Measurements from ENCODE around the gene HSPB1. TPM values are rescaled to one million over a fixed set of nuclear protein-coding genes. Genes with fewer than 3 reads are reported as not detected.
A peak's percentile ranks its signal among the peaks of the same experiment; 100 is the strongest.

The HSPB1 gene
- total and polyA plus RNA-seq, 8 donors: 21.8 to 2,297 (median 429) TPM

- Histone ChIP-seq H3K27me3 (peaks cover 3 to 63% (median 34%) of the 10 kb centered on the region in 3 donors), H3K4me1 (peaks cover 5 to 13% (median 10%) of the 10 kb centered on the region in 4 donors), H3K4me3 (peak overlapping the region; percentile 30 to 46 (median 38)), H3K9me3 (no peaks in the 10 kb centered on the region), H3K27ac (no peak overlapping the region), H3K36me3 (no peaks in the 10 kb centered on the region)
- TF ChIP-seq POLR2A (IDR thresholded peaks at IDR 0.05) (no peak), POLR2AphosphoS5 (IDR thresholded peaks at IDR 0.05) (no peak), EP300 (IDR thresholded peaks at IDR 0.05) (no peak)
- TF ChIP-seq, protein P1, sequence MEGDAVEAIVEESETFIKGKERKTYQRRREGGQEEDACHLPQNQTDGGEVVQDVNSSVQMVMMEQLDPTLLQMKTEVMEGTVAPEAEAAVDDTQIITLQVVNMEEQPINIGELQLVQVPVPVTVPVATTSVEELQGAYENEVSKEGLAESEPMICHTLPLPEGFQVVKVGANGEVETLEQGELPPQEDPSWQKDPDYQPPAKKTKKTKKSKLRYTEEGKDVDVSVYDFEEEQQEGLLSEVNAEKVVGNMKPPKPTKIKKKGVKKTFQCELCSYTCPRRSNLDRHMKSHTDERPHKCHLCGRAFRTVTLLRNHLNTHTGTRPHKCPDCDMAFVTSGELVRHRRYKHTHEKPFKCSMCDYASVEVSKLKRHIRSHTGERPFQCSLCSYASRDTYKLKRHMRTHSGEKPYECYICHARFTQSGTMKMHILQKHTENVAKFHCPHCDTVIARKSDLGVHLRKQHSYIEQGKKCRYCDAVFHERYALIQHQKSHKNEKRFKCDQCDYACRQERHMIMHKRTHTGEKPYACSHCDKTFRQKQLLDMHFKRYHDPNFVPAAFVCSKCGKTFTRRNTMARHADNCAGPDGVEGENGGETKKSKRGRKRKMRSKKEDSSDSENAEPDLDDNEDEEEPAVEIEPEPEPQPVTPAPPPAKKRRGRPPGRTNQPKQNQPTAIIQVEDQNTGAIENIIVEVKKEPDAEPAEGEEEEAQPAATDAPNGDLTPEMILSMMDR (IDR thresholded peaks at IDR 0.05): no peak
- WGBS, 5 donors: 16 to 33% (median 19%) methylated on average over 22 to 50 of the region's 50 CpGs
- intact Hi-C loops (cut with DNase I; ENCODE audit: low total_unique reads): no loop called here
- no peak for DNase-seq
These were observed 43.1 kb upstream of the HSPB1 start for GRCh38 chr7:76259124-76260093.

GRCh38 chr7:76260171-76260703 is 42.2 kb upstream of the HSPB1 start:
- no peaks in the 10 kb centered on the region for H3K36me3 ChIP-seq
- peak in 1 of 2 donors; percentile 66 for DNase-seq
- peaks cover 3 to 68% (median 34%) of the 10 kb centered on the region in 3 donors for H3K27me3 ChIP-seq
- no peak overlapping the region for H3K27ac ChIP-seq
- intact Hi-C loops (cut with DNase I; ENCODE audit: low total_unique reads): no loop called here
- WGBS, 5 donors: 3 to 7% (median 6%) methylated on average over 22 to 28 of the region's 28 CpGs
- no peak for TF ChIP-seq POLR2A (IDR thresholded peaks at IDR 0.05)
- H3K4me3 ChIP-seq: peak overlapping the region; percentile 30 to 46 (median 38)
- H3K4me1 ChIP-seq: peaks cover 5 to 13% (median 10%) of the 10 kb centered on the region in 4 donors
- no peaks in the 10 kb centered on the region for H3K9me3 ChIP-seq

- DNase-seq: no peak
- H3K4me1 ChIP-seq: peaks cover 5 to 13% (median 10%) of the 10 kb centered on the region in 4 donors
- no peaks in the 10 kb centered on the region for H3K9me3 ChIP-seq
- TF ChIP-seq POLR2A (IDR thresholded peaks at IDR 0.05) (no peak), POLR2AphosphoS5 (IDR thresholded peaks at IDR 0.05) (no peak), EP300 (IDR thresholded peaks at IDR 0.05) (no peak)
- TF ChIP-seq, protein P1 (IDR thresholded peaks at IDR 0.05): no peak
- intact Hi-C loops (cut with DNase I; ENCODE audit: low total_unique reads): no loop called here
- no peak overlapping the region for H3K4me3 ChIP-seq
- peaks cover 3 to 70% (median 34%) of the 10 kb centered on the region in 3 donors for H3K27me3 ChIP-seq
- H3K27ac ChIP-seq: no peak overlapping the region
- WGBS, 5 donors: 89 to 92% (median 91%) methylated on average over 10 to 11 of the region's 11 CpGs
- no peaks in the 10 kb centered on the region for H3K36me3 ChIP-seq
These were observed 41.1 kb upstream of the HSPB1 start for GRCh38 chr7:76261329-76261728.

DNA sequence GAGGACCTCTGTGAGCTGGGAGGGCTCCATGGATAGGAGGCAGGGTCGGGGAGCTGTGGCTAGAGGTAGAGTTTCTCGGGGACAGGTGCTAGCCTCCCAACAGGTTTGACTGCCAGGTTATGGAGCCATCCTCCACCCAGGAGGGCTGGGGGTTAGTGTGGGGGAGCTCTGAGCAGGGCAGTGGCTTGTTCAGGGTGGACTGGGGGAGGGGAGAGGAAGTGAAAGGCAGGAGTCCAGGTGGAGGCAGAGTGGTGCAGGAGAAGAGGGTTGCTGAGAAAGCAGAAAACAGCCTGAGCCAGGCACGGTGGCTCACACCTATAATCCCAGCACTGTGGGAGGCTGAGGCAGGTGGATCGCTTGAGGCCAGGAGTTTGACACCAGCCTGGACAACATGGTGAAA is 40.5 kb upstream of the HSPB1 start:
- no peak for DNase-seq
- Histone ChIP-seq H3K27ac (no peak overlapping the region), H3K27me3 (peaks cover 4 to 75% (median 38%) of the 10 kb centered on the region in 3 donors), H3K4me3 (no peak overlapping the region), H3K4me1 (peaks cover 8 to 16% (median 13%) of the 10 kb centered on the region in 4 donors), H3K9me3 (no peaks in the 10 kb centered on the region), H3K36me3 (no peaks in the 10 kb centered on the region)
- WGBS, 5 donors: 51 to 72% (median 60%) methylated on average over 4 of the region's 4 CpGs
- TF ChIP-seq EP300 (IDR thresholded peaks at IDR 0.05) (no peak), POLR2A (IDR thresholded peaks at IDR 0.05) (no peak), POLR2AphosphoS5 (IDR thresholded peaks at IDR 0.05) (no peak)
- TF ChIP-seq, protein P1 (IDR thresholded peaks at IDR 0.05): no peak
- intact Hi-C loops (cut with DNase I; ENCODE audit: low total_unique reads): no loop called here
